HepG2 (cell line): ENCODE data around the gene THSD4. TPM values are rescaled to one million over a fixed set of nuclear protein-coding genes. Genes with fewer than 3 reads are reported as not detected.
A peak's percentile ranks its signal among the peaks of the same experiment; 100 is the strongest.

ENCODE experiments used
- ATAC-seq: fragments of 200-7000 bp; cut with Tn5 transposase; 3 replicates; pipeline ENCODE4 v1.9.1; 2020; ENCODE audit warnings: mild to moderate bottlenecking, moderate library complexity
- BruUV-seq: library from RNA; stranded (reverse); fragments of 400-500 nt; replicated peaks from 2 replicates; lab custom pipeline; 2021; lab: Mats Ljungman, UMichigan
- CTCF ChIA-PET: fragments of 300-600 bp; formaldehyde crosslinking; extraction: SDS; loops from one replicate; lab custom pipeline; 2021; ENCODE audit warnings: low total read pairs, inconsistent platforms, low intra/inter-chr PET ratio; lab: Yijun Ruan, JAX
- POLR2A ChIA-PET: fragments of 350-600 bp; sonication (Branson Sonifier 250); formaldehyde crosslinking; loops from one replicate; lab custom pipeline; 2020; ENCODE audit warnings: antibody characterized with exemption, inconsistent platforms; lab: Yijun Ruan, JAX
- DNase-seq: peaks from one replicate; pipeline ENCODE4 v3.0.0-alpha.2; 2015; ENCODE audit warnings: low spot score
- FAIRE-seq: peaks from 3 replicates; lab custom pipeline; 2011; peaks lifted over from hg19 to GRCh38; lab: Jason Lieb, UNC
- H2AFZ ChIP-seq: one replicate; pipeline ENCODE4 v1.6.1; 2011; ENCODE audit warnings: low read length, inconsistent platforms
- H3K27ac ChIP-seq: fragments of 300-600 bp; 3 replicates; pipeline ENCODE4 v1.8.0; 2011; ENCODE audit warnings: mixed run types, mild to moderate bottlenecking, mixed read lengths, low read length, inconsistent platforms; ENCODE audit not compliant: insufficient read depth; ENCODE audit errors: extremely low read length
- H3K27me3 ChIP-seq, 2 experiments: fragments of 200-600 bp in 1 of 2; 2 replicates in 1 of 2; 3 replicates in 1 of 2; pipeline versions ENCODE4 v1.6.0 to v1.8.0; 2011; ENCODE audit warnings: low read length in 2 of 2, mild to moderate bottlenecking in 2 of 2, moderate library complexity in 2 of 2, inconsistent platforms in 1 of 2; ENCODE audit not compliant: insufficient read depth in 2 of 2, control insufficient read depth in 1 of 2
- H3K36me3 ChIP-seq, 2 experiments: fragments of 200-600 bp in 1 of 2; replicated peaks in 1 of 2; 2 replicates in 1 of 2; 3 replicates in 1 of 2; pipeline versions ENCODE4 v1.5.1 to v1.8.0; 2011; ENCODE audit warnings: low read length in 2 of 2, inconsistent platforms in 1 of 2; ENCODE audit not compliant: insufficient read depth in 2 of 2, control insufficient read depth in 1 of 2
- H3K4me1 ChIP-seq: 2 replicates; pipeline ENCODE4 v1.5.1; 2012; ENCODE audit warnings: low read length, inconsistent platforms; ENCODE audit not compliant: insufficient read depth
- H3K4me2 ChIP-seq: 2 replicates; pipeline ENCODE4 v1.6.0; 2011; ENCODE audit warnings: low read depth, low read length, inconsistent platforms
- H3K4me3 ChIP-seq, 3 experiments: fragments of 200-600 bp in 1 of 3; sonication (generic), shearing (Covaris generic) in 1 of 3; replicated peaks in 1 of 3; 2 replicates each; pipeline ENCODE4 v1.5.1; 2011 to 2016; ENCODE audit warnings: low read length in 3 of 3, inconsistent platforms in 2 of 3, low read depth in 2 of 3, mild to moderate bottlenecking in 2 of 3, control low read depth in 1 of 3, mixed read lengths in 1 of 3; ENCODE audit not compliant: insufficient read depth in 1 of 3
- H3K79me2 ChIP-seq: one replicate; pipeline ENCODE4 v1.6.1; 2011; ENCODE audit warnings: low read length, inconsistent platforms; ENCODE audit not compliant: insufficient read depth
- H3K9ac ChIP-seq: 2 replicates; pipeline ENCODE4 v1.6.0; 2011; ENCODE audit warnings: mild to moderate bottlenecking, low read depth, low read length, inconsistent platforms; ENCODE audit not compliant: insufficient read depth
- H3K9me3 ChIP-seq: 2 replicates; pipeline ENCODE4 v1.5.1; 2012; ENCODE audit warnings: mild to moderate bottlenecking, low read length
- H4K20me1 ChIP-seq: 2 replicates; pipeline ENCODE4 v1.6.0; 2011; ENCODE audit warnings: inconsistent platforms, mild to moderate bottlenecking, low read length, moderate library complexity; ENCODE audit not compliant: insufficient read depth
- NFE2L2 ChIP-seq: fragments of 150-350 bp; IDR thresholded peaks from 2 replicates; pipeline ENCODE4 v1.6.1; 2014; ENCODE audit warnings: low read length
- PAXIP1 ChIP-seq: sonication (generic); formaldehyde crosslinking; conservative IDR thresholded peaks from 2 replicates; pipeline ENCODE4 v1.4.0; 2020; ENCODE audit warnings: mild to moderate bottlenecking, missing genetic modification reagents, moderate library complexity
- SP4 ChIP-seq: sonication (generic); formaldehyde crosslinking; IDR thresholded peaks from 2 replicates; pipeline ENCODE4 v1.8.1; 2023; ENCODE audit warnings: mild to moderate bottlenecking, missing genetic modification reagents
- ZBTB37 ChIP-seq: sonication (generic); formaldehyde crosslinking; IDR thresholded peaks from 2 replicates; pipeline ENCODE4 v1.4.0; 2020; ENCODE audit warnings: mild to moderate bottlenecking, missing genetic modification reagents
- ZFP37 ChIP-seq: sonication (generic); formaldehyde crosslinking; IDR thresholded peaks from 2 replicates; pipeline ENCODE4 v1.4.0; 2020; ENCODE audit warnings: missing genetic modification reagents, borderline replicate concordance
- ZNF260 ChIP-seq: sonication (generic); formaldehyde crosslinking; IDR thresholded peaks from 2 replicates; pipeline ENCODE4 v1.4.0; 2020; ENCODE audit warnings: missing genetic modification reagents, low read depth, mild to moderate bottlenecking, borderline replicate concordance
- ZNF7 ChIP-seq: IDR thresholded peaks from 2 replicates; pipeline ENCODE4 v1.6.1; 2016; ENCODE audit warnings: missing biosample characterization, missing genetic modification reagents
- ZNF766 ChIP-seq: sonication (generic); formaldehyde crosslinking; IDR thresholded peaks from 2 replicates; pipeline ENCODE4 v1.5.0; 2020; ENCODE audit warnings: missing genetic modification reagents, borderline replicate concordance
- ZNF776 ChIP-seq: sonication (generic); formaldehyde crosslinking; IDR thresholded peaks from 2 replicates; pipeline ENCODE4 v1.4.0; 2020; ENCODE audit warnings: mild to moderate bottlenecking, missing genetic modification reagents
- WGBS: methylation state at CpG from one replicate; pipeline ENCODE4 v1.1.6; 2017; ENCODE audit warnings: low lambda C conversion rate; 5-methylcytosine and 5-hydroxymethylcytosine counted together
- in situ Hi-C: cut with HindIII; loops from 2 replicates; pipeline ENCODE4 v1.10.0; 2017; ENCODE audit warnings: low pct_unique_long_range_greater_than_20kb; ENCODE audit not compliant: extremely low pct_ligation_motif_present
- intact Hi-C: fragments of 100-400 bp; cut with micrococcal nuclease; formaldehyde crosslinking; loops from one replicate; pipeline ENCODE4 v1.10.0; 2022; ENCODE audit not compliant: unreplicated experiment
- polyA plus RNA-seq, 8 experiments: library from polyadenylated mRNA; depleted of rRNA in 3 of 8; stranded (reverse) in 7 of 8; unstranded in 1 of 8; fragments of >200 nt; fragmentation: Illumina TruSeq in 4 of 8; extraction: Trizol in 4 of 8; gene quantifications; 2 replicates each; pipeline versions ENCODE4 v1.2.1 to v1.2.3, GENCODE V29; 2011 to 2016; ENCODE audit warnings: low read depth in 4 of 8, missing spikeins in 1 of 8, mixed read lengths in 1 of 8; ENCODE audit not compliant: insufficient read depth in 1 of 8
- total RNA-seq, 5 experiments: library from RNA; depleted of rRNA; stranded (reverse); fragments of >200 nt; fragmentation: Illumina TruSeq; extraction: Trizol; gene quantifications; 2 replicates each; pipeline ENCODE4 v1.2.3, GENCODE V29; 2016; ENCODE audit warnings: low read depth in 1 of 5

The THSD4 gene
- total and polyA plus RNA-seq, 2 of the 13 experiments (the other 11 are each of a cell fraction or from before 2014, with no cell fraction given) = 0.07 to 0.21 TPM

- TF ChIP-seq ZFP37 (CRISPR knock-in tag) (no peak), ZBTB37 (CRISPR knock-in tag) (no peak), ZNF7 (CRISPR knock-in tag) (no peak), ZNF776 (CRISPR knock-in tag) (no peak), PAXIP1 (CRISPR knock-in tag) (no peak), ZNF766 (CRISPR knock-in tag) (no peak), ZNF260 (no peak)
Observed at GRCh38 chr15:71352125-71352524, 236.9 kb downstream of the THSD4 start (continued).

DNA sequence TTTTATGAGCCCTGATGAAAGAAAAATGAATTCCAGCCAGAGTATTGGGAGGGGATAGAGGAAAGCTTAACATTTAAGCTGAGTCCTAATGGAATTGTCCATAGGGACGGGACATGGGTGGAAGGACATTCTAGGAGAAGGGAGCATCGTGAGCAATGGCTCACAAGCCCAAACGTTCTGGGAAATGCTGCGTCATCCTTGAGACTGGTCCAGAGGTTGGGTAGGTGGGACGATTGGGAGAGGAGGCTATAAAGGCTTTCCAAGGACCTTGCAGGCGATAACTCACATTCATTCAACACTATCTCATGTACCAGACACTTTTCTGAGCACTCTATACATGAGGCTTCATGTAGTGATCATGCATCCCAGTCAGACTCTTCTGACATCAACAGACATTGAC, 237.5 kb downstream of the THSD4 start:
- H3K27ac ChIP-seq = no peak overlapping the region
- ChIA-PET POLR2A (no interaction called here), CTCF (no interaction called here)
- in situ Hi-C loops = no loop called here
- H3K9ac ChIP-seq = no peak overlapping the region
- TF ChIP-seq NFE2L2 = peak; percentile 13; the same call in 1 of the 2 replicates
- no peak for TF ChIP-seq SP4
- H3K4me3 ChIP-seq = no peak overlapping the region
- ATAC-seq = no peak
- no peaks in the 10 kb centered on the region for H4K20me1 ChIP-seq
- intact Hi-C loops = no loop called here
- 10% methylated on average over 5 of the region's 6 CpGs for WGBS
- H3K36me3 ChIP-seq = no peaks in the 10 kb centered on the region
- peaks cover 0 to 3% of the 10 kb centered on the region in 2 experiments; a peak in 3 of 5 replicates for H3K27me3 ChIP-seq
- no peak for DNase-seq
- H2AFZ ChIP-seq = no peak overlapping the region
- H3K79me2 ChIP-seq = no peaks in the 10 kb centered on the region
- BruUV-seq = no TSS peak
- no peaks in the 10 kb centered on the region for H3K4me1 ChIP-seq
- FAIRE-seq = no peak
- no peaks in the 10 kb centered on the region for H3K9me3 ChIP-seq
- no peak overlapping the region for H3K4me2 ChIP-seq
